NCI-H2196 treated with DMSO at 0.1 percent for 48 hours (cell line): Measurements from ENCODE around the gene STPG4.
"Not testable (repeated sequence)": the region's sequence is repeated elsewhere in the genome, so short reads cannot be mapped to it uniquely, and the experiment has no call there.

Experiments used
- DNase-seq: peaks from one replicate; lab custom pipeline; 2025; ENCODE audit not compliant: unreplicated experiment; lab: John Stamatoyannopoulos, UW

STPG4 gene

DNA sequence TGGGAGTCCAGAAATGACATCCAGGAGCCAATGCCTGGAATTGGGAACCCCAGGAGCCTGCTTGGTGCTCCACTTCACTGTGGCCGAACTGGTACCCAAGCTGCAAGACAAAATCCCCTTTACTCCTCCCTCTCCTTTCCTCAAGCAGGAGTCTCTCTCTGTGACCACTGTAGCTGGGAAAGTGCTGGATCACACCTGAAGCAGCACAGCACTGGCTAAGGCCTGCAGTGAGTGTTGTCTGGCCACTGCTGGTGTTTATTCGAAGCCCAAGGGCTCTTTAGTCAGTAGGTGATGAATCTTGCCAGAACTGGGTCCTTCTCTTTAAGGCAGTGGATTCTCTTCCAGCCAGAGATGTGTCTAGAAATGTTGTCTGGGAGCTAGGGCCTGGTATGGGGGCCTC, 26.4 kb downstream of the STPG4 start:
- no peak for DNase-seq

DNA sequence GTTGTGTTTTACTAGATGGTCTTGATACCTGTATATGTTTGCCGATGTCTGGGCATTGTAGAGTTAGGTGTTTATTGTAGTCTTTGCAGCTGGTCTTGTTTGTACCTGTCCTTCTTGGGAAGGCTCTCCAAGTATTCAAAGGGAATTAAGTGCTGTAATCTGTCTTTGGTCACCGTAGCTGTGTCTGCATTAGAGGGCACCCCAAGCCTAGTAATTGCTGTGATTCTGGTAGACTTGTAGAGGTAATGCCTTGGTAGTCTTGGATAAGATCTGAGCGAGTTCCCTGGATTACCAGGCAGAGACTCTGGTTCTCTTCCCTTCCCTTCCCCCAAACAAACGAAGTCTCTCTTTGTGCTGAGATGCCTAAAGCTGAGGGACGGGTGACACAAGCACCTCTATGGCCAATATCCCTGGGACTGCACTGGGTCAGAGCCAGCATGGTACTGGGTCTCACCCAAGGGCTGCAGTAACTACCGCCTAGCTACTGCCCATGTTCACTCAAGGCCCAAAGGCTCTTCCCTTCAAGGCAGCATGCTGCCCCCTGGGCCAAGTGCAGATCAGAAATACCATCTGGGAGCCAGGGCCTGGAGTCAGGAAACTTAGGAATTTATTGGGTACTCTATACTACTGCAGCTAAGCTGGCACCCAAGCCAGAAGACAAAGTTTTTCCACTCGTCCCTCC, 27.1 kb downstream of the STPG4 start:
- DNase-seq: no peak

DNA sequence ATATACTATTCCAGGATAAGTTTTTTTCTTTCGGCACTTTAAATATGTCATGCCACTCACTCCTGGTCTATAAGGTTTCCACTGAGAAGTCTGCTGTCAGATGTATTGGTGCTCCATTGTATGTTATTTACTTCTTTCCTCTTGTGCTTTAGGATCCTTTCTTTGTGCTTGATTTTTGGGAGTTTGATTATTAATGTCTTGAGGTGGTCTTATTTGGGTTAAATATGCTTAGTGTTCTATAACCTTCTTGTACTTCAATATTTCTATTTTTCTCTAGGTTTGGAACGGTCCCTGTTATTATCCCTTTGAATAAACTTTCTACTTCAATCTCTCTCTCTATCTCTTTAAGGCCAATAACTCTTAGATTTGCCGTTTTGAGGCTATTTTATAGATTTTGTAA, 28.3 kb downstream of the STPG4 start:
- DNase-seq: no peak

DNA sequence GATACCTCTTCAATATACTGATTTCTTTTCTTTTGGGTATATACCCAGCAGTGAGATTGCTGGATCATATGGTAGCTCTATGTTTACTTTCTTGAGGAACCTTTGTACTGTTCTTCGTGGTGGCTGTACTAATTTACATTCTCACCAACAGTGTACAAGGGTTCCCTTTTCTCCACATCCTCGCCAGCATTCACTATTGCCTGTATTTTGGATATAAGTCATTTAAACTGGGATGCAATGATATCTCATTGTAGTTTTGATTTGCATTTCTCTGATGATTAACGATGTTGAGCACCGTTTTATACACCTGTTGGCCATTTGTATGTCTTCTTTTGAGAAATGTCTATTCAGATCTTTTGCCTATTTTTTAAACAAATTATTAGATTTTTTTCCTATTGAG, 30.4 kb downstream of the STPG4 start:
- not testable (repeated sequence) for DNase-seq

DNA sequence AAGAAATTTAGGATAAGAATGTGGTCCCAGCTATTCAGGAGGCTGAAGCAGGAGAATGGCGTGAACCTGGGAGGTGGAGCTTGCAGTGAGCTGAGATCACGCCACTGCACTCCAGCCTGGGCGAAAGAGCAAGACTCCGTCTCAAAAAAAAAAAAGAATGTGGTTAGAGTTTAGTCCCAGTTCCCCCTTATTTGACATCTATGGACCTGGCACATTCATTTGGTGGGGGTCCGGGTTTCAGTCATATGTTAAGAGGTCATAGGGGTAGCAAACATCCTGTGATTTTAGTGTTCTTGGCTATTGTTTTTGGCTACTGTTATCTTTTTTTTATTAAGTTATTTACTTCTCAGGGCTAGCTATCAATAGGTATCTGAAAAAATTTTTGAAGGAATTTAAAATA, 34.7 kb downstream of the STPG4 start:
- DNase-seq: not testable (repeated sequence)

DNA sequence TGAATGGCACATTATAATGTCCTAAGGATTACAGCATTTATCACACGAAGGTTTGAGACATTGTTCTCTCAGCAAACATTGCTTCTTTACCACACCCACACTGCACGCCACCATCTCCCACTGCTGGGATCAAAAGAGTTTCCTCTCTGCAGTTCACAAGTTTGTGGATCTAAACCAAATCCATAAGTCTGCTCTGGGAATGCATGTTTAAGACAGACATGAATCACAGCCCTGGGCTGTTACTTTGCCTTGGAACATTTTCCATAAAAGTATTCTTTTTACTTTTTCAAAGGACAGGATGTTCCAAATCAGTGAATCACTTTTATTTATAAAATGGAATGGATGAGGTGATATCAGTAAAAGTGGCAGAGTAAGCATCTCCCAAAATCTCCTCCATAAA, 36.1 kb downstream of the STPG4 start:
- DNase-seq: no peak

DNA sequence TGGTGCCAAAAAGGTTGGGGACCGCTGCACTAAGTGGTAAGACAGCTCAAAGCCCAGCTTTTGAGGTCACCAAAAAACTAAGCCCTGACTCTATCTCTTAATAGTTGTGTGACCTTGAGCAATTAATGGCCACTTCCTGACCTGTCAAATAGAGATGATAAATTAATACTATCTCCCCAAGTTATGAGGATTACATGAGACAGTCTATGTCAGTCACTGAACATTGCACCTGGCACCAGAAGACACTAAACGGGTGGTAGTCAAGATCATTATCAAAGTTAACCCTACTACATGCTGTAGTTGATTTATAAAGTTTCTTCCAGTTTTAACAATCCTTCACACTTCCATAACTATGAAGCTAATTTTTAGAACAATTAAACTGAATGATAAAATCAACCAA, 36.5 kb downstream of the STPG4 start:
- DNase-seq: no peak

DNA sequence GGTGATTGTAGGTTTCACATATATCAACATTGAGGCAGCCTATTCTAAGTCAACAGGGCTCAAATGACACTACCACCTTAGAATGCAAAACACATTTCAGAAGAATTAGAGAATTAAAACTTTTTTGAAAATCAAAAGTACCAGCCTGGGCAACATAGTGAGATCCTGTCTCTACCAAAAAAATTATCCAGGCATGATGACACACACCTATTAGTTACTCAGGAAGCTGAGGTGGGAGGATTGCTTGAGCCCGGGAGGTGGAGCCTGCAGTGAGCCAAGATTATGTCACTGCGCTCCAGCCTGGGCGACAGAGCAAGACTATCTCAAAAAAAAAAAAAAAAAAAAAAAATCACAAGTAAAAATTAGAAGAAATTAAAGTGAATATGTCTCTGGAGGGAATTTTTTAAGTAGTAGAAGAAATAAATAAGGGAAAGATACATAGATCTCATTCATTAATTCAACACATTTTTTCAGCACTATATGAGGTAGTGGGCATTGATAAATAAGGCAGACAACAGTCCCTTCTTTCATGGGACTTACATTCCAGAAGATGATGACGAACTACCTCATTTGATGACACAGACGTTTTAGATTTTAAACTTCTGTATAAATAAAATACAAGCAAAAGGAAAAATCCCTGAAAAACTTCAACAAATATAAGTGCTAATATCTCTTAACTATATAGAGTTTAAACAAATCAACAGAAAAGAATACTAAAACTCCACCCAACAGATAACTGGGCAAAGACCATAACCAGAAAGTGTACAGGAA, 42.3 kb downstream of the STPG4 start:
- DNase-seq: no peak

DNA sequence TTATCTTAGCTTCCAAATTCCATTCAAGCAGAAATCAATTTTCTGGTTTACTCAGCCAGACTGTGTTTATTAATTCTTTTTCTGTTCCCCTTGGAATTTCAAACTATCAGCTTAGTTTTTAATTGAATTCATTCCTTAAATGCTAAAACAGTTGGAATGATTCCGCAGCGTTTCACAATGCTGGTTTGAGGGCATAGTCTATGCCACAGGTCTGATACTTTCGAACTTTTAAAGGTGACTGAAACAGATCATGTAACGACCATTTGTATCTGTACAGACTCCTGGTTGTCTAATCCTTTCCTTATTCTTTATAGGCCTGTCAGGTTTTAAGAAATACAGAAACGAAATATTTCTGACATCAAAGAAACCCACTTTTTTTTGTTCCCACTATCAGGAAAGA, 45.4 kb downstream of the STPG4 start:
- no peak for DNase-seq

DNA sequence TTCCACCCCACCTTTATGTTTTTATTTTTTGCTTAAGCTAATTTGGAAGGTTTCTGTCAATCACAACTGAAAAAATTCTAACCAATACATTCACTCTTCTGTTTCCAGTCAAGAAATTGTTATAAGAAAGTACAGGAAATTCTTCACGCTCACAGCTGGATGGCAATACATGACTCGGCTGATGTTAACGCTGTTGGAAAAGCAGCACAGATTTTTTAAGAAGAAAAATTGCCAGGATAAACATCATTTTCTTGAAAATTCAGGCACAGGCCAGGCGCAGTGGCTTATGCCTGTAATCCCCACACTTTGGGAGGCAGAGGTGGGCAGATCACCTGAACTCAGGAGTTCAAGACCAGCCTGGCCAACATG, 46.1 kb downstream of the STPG4 start:
- no peak for DNase-seq

DNA sequence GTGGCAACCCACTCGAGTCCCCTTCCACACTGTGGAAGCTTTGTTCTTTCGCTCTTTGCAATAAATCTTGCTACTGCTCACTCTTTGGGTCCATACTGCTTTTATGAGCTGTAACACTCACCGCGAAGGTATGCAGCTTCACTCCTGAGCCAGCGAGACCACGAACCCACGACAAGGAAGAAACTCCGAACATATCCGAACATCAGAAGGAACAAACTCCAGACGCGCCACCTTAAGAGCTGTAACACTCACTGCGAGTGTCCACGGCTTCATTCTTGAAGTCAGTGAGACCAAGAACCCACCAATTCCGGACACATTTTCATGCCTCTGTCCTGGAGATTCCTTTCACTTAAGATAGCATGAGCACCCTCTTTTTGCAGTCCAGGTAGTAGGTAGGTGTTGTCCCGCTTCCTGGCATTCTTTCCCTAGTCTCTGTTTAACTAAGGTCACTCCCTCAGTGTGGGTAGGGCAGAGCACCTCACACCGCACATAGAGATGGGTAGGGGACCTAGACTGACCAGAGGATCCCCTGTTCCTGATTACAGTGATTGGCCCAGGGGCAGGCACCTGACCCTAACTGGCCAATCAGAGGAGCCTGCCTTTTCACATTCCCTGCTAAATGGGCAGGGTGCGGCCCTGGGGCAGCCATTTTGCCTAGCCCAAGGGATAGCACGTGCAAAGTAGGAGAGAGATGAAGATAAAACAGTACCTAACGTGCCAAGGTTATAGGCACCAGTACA, 46.7 kb downstream of the STPG4 start:
- not testable (repeated sequence) for DNase-seq

DNA sequence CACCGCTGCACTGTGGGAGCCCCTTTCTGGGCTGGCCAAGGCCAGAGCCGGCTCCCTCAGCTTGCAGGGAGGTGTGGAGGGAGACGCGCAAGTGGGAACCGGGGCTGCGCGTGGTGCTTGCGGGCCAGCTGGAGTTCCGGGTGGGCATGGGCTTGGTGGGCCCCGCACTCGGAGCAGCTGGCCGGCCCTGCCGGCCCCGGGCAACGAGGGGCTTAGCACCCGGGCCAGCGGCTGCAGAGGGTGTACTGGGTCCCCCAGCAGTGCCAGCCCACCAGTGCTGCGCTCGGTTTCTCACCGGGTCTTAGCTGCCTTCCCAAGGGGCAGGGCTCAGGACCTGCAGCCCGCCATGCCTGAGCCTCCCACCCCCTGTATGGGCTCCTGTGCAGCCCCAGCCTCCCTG, 47.9 kb downstream of the STPG4 start:
- not testable (repeated sequence) for DNase-seq

DNA sequence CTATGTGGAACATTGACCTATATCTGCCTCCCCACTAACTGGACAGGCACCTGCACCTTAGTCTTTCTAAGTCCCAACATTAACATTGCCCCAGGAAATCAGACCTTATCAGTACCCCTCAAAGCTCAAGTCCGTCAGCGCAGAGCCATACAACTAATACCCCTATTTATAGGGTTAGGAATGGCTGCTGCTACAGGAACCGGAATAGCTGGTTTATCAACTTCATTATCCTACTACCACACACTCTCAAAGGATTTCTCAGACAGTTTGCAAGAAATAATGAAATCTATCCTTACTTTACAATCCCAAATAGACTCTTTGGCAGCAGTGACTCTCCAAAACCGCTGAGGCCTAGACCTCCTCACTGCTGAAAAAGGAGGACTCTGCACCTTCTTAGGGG, 48.9 kb downstream of the STPG4 start:
- DNase-seq: not testable (repeated sequence)

DNA sequence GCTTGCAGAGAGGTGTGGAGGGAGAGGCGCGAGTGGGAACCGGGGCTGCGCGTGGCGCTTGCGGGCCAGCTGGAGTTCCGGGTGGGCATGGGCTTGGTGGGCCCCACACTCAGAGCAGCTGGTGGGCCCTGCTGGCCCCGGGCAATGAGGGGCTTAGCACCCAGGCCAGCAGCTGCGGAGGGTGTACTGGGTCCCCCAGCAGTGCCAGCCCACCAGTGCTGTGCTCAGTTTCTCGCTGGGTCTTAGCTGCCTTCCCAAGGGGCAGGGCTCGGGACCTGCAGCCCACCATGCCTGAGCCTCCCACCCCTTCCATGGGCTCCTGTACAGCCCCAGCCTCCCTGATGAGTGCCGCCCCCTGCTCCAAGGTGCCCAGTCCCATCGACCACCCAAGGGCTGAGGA, 55.4 kb downstream of the STPG4 start:
- not testable (repeated sequence) for DNase-seq

DNA sequence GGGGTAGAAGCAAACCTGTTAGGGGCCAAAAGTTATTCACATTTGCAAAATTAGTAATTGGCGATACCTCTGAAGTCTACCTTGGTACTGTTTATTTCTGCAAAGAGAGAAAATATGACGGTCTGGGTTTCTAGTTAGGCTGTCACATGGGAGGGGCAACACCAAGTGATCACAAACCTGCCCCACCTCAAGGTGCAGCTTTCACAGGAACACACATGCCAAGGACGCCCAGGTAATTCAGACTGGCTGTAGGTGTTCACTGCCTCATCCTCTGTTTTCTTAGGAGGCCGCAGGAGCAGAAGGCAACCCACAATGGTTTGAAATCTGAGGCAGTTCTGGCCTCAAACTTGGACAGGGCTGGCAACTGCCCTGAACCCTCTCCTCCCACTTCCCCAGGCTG, 56.2 kb downstream of the STPG4 start:
- DNase-seq: no peak

DNA sequence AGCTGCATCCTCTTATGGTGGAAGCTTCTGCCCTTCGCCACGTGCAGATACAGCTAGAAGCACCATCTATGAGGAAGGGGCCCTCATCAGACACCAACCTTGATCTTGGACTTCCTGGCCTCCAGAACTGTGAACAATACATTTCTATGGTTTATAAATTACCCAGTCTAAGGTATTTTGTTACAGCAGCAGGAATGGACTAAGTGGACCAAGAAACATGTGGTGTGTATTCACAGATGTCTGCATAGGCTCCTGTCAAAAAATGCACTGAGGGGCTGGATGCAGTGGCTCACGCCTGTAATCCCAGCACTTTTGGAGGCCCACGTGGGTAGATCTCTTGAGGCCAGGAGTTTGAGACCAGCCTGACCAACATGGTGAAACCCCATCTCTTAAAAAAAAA, 57.5 kb downstream of the STPG4 start:
- no peak for DNase-seq

DNA sequence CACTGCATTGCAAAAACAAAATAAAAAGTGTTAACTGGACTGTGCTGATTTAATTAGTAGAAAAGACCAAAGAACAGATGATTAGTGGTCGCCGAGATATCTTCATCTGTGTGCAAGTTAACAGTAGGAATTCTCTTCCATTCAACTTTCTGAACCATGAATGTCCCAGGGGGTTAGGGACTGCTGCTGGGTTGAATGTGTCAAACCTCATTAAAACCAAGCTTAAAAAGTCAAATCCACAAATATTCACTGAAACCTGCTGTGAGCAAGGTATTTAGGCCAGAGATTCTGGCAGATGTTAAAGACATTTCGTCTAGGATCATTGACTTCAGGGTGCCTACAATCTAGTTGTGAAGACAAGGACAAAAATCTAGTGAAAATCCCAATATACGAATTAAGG, 58.7 kb downstream of the STPG4 start:
- DNase-seq: no peak

DNA sequence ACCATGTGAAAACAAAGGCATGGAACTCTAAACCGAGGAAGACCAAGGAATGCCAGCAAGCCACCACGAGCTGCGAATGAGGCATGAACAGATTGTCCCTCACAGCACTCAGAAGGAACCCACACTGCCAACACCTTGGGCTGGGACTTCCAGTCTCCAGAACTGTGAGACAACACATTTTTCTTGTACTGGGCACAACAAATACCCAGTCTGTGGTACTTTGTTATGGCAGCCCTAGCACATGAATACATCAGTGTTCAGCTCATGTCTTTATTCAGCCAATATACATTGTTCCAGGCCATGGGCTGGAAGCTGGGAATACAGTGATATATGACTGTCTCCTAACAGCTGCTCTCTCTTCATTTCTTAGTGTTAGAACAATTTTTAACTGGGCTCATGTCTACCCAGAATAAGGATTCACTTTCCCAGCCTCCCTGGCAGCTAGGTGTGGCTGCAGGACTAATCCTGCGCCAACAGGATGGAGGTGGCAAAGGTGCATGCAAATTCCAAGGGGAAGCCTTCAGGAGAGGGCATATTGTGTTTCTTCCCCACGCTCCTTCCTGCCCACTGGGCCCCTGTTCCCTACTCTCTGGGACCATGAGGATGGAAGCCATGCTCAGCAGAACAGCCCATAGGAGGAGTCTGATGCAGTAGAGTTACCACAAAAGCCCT, 59.6 kb downstream of the STPG4 start:
- DNase-seq: no peak

DNA sequence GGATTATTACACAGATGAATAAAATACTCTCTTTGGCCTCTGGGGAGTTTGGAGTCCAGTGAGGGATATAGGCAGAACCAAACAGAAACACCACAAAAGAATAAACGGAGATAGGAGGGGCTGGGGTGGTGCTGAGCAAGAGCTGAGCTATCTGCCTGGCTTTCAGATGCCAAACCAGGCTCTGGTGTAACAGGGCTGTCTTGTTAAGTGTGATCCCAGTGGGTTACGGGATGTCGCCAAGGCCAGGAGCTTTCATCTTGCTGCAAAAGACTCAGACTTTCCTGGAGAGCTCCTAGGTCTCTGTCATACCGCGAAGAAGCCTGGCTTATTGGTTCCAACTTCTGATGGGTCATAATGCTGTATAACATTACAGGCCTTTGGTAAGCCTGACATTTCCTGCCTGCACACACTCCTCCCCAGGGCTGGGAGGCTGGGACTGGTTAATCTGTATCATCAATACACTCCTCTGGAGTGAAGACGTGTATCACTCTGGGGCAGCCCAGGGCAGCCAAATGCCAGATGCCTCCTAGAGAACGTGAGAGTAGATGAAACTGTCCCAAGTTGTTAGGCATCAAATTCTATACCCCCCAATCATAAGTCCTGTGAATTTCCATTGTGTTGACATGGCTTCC, 60.5 kb downstream of the STPG4 start:
- DNase-seq: no peak

DNA sequence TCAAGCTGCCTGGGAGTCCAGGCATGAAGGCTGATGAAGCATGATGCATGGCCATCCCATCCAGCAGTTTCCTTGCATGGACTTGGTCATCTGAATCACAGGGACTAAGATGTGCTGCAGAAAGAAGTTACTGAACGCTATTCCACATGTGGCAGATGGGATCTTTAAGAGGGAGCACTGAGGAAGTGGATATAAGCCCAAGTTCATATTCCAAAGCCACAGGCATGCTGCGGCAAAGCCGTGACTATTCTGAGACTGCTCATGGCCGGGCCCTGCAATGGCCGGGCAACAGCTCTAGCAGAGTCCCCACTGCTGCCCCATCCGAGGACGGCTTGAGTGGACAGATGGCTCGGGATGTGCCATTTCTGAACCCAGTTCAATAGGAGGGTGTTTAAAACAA, 61.5 kb downstream of the STPG4 start:
- DNase-seq: no peak

DNA sequence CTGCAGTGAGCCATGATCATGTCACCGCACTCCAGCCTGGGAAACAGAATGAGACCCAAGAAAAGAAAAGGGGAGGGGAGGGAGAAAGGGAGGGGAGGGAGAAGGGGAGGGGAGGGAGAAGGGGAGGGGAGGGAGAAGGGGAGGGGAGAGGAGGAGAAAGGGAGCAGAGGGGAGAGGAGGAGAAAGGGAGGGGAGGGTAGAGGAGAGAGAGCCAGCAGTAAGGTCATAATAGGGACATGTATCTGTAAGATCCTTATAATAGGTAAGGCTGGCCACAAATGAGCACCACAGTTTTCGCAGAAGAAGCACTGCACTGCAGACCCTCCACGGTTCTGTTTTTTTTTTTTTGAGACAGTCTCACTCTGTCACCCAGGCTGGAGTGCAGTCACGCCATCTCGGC, 62.6 kb downstream of the STPG4 start:
- DNase-seq: no peak
